MCF 10A (cell line): ENCODE measurements around the gene WDR45. TPM values are rescaled to one million over a fixed set of nuclear protein-coding genes. Genes with fewer than 3 reads are reported as not detected.

Source experiments
- BruUV-seq: library from RNA; stranded (reverse); fragments of 400-500 nt; replicated peaks from 2 replicates; lab custom pipeline; 2021; lab: Mats Ljungman, UMichigan
- CTCF ChIA-PET: fragments of 300-600 bp; sonication (Branson Sonifier 250); formaldehyde crosslinking; extraction: SDS; loops from one replicate; lab custom pipeline; 2021; ENCODE audit warnings: antibody characterized with exemption, inconsistent platforms; lab: Yijun Ruan, JAX
- POLR2A ChIA-PET: fragments of 300-600, 350-650 bp; sonication (Branson Sonifier 250); formaldehyde crosslinking; extraction: SDS; loops from one replicate; lab custom pipeline; 2020; ENCODE audit warnings: antibody characterized with exemption, inconsistent platforms; lab: Yijun Ruan, JAX
- DNase-seq: peaks from one replicate; pipeline ENCODE4 v3.0.0-alpha.2; 2018; ENCODE audit not compliant: unreplicated experiment
- H3K27ac Mint-ChIP-seq: one replicate; pipeline ENCODE4 v1.8.0; 2022; ENCODE audit warnings: mild to moderate bottlenecking, low read depth, mixed read lengths; ENCODE audit not compliant: unreplicated experiment
- H3K27me3 Mint-ChIP-seq: one replicate; pipeline ENCODE4 v1.8.0; 2022; ENCODE audit warnings: mixed read lengths; ENCODE audit not compliant: insufficient read depth, unreplicated experiment
- H3K36me3 Mint-ChIP-seq: one replicate; pipeline ENCODE4 v1.8.0; 2022; ENCODE audit warnings: mild to moderate bottlenecking, moderate library complexity, mixed read lengths; ENCODE audit not compliant: insufficient read depth, unreplicated experiment
- H3K4me1 Mint-ChIP-seq: one replicate; pipeline ENCODE4 v1.8.0; 2022; ENCODE audit warnings: mixed read lengths; ENCODE audit not compliant: insufficient read depth, unreplicated experiment
- H3K4me3 Mint-ChIP-seq: one replicate; pipeline ENCODE4 v1.8.0; 2022; ENCODE audit warnings: mild to moderate bottlenecking, moderate library complexity, mixed read lengths; ENCODE audit not compliant: unreplicated experiment
- H3K9me3 Mint-ChIP-seq: one replicate; pipeline ENCODE4 v1.8.0; 2022; ENCODE audit warnings: mixed read lengths; ENCODE audit not compliant: unreplicated experiment
- intact Hi-C: fragments of 100-400 bp; cut with micrococcal nuclease; formaldehyde crosslinking; loops from 2 replicates; pipeline ENCODE4 v1.14.1; 2022
- total RNA-seq: library from RNA; stranded (reverse); gene quantifications from 2 replicates; pipeline ENCODE4 v1.2.3, GENCODE V29; 2022
- TF ChIP-seq, protein P1 (sequence below): fragments of 200-600 bp; IDR thresholded peaks from one replicate; pipeline ENCODE4 v1.8.0; 2022; ENCODE audit warnings: antibody characterized with exemption, mild to moderate bottlenecking; ENCODE audit not compliant: unreplicated experiment

WDR45 gene
- total RNA-seq, 1 experiment from 2014 or later: 93.0 TPM

GRCh38 chrX:49040376-49040955, 39.2 kb downstream of the WDR45 start:
- Mint-ChIP-seq H3K4me1 (peaks cover 13% of the 10 kb centered on the region), H3K9me3 (no peaks in the 10 kb centered on the region), H3K27ac (peak overlapping the region; percentile 91), H3K36me3 (peaks cover 52% of the 10 kb centered on the region), H3K27me3 (no peaks in the 10 kb centered on the region), H3K4me3 (peak overlapping the region; percentile 79)
- BruUV-seq: TSS peak; percentile 26
- peak; percentile 49 for DNase-seq
- intact Hi-C loops: loop anchor here (5.0 kb wide), 2 partner anchors 68 to 123 kb away; partner anchors contain the start of genes KCND1 and PIM2
- ChIA-PET CTCF (interaction anchor here (0.7 to 1.6 kb wide), 2 partner anchors 21 to 84 kb away, joined by 3 read pairs; no protein-coding TSS in a partner anchor), POLR2A (interaction anchor here (0.8 to 4.1 kb wide), 12 partner anchors 9 to 149 kb away, joined by 3 to 31 read pairs (median 4); partner anchors contain the start of genes GRIPAP1 and OTUD5)
- TF ChIP-seq, protein P1, sequence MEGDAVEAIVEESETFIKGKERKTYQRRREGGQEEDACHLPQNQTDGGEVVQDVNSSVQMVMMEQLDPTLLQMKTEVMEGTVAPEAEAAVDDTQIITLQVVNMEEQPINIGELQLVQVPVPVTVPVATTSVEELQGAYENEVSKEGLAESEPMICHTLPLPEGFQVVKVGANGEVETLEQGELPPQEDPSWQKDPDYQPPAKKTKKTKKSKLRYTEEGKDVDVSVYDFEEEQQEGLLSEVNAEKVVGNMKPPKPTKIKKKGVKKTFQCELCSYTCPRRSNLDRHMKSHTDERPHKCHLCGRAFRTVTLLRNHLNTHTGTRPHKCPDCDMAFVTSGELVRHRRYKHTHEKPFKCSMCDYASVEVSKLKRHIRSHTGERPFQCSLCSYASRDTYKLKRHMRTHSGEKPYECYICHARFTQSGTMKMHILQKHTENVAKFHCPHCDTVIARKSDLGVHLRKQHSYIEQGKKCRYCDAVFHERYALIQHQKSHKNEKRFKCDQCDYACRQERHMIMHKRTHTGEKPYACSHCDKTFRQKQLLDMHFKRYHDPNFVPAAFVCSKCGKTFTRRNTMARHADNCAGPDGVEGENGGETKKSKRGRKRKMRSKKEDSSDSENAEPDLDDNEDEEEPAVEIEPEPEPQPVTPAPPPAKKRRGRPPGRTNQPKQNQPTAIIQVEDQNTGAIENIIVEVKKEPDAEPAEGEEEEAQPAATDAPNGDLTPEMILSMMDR: no peak

DNA sequence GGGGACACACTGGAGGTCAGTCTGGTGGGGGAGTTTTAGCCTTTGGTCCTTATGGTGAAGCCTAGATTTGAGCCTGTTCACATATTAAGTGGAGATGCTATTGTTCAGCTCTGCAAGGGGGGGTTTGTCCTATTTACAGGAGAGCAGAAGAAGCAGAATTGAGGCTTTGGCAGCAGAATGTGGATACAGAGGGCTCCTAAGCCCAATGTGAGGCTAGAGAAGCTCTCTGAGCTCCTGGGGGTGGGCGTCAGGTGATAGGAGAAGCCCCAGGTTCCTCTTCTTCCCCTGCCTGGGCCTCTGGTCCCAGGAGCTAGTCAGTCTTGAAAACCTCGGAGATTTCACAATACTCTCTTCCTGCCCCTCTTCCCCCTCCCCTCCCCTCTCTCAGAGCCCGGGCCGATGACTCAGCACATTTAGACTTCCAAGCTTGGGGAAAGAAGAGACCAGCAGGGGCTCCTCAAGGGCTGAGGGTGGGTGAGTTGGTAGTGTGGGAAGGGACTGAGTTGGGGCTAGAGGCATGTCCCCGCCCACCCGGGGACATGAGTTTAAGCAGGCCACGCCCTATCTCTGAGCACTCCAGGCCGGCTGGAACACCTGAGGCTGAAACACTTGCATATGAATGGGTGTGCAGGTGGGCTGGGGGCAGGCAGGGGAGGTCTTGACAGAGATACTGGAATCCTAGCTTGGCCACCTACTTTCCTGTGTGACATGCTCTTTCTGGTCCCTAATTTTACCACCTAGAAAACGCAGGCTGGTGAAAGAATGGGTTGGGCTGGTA, 39.9 kb downstream of the WDR45 start:
- Mint-ChIP-seq H3K36me3 (peaks cover 59% of the 10 kb centered on the region), H3K4me3 (peak overlapping the region; percentile 79), H3K4me1 (peaks cover 13% of the 10 kb centered on the region), H3K27me3 (no peaks in the 10 kb centered on the region), H3K27ac (peak overlapping the region; percentile 91), H3K9me3 (no peaks in the 10 kb centered on the region)
- ChIA-PET CTCF (interaction anchor here (0.6 to 1.0 kb wide), 2 partner anchors 9 to 81 kb away, joined by 3 to 6 read pairs; no protein-coding TSS in a partner anchor), POLR2A (interaction anchor here (0.8 to 3.8 kb wide), 12 partner anchors 9 to 148 kb away, joined by 3 to 20 read pairs (median 4); partner anchors contain the start of genes GRIPAP1 and OTUD5)
- DNase-seq: peak; percentile 95
- TF ChIP-seq, protein P1: no peak
- BruUV-seq: no TSS peak
- intact Hi-C loops: loop anchor here (5.0 kb wide), 2 partner anchors 67 to 122 kb away; partner anchors contain the start of genes KCND1 and PIM2

- peaks cover 13% of the 10 kb centered on the region for H3K4me1 Mint-ChIP-seq
- intact Hi-C loops: no loop called here
- no peak overlapping the region for H3K4me3 Mint-ChIP-seq
- no peaks in the 10 kb centered on the region for H3K9me3 Mint-ChIP-seq
- H3K27me3 Mint-ChIP-seq: no peaks in the 10 kb centered on the region
- DNase-seq: peak; percentile 33
- POLR2A ChIA-PET: interaction anchor here (2.5 kb wide), 1 partner anchor 80 kb away, joined by 20 read pairs; the partner anchor contains the start of gene OTUD5
- H3K27ac Mint-ChIP-seq: peak overlapping the region; percentile 83
- BruUV-seq: no TSS peak
- CTCF ChIA-PET: interaction anchor here (0.8 kb wide), 1 partner anchor 81 kb away, joined by 3 read pairs; no protein-coding TSS in a partner anchor
- H3K36me3 Mint-ChIP-seq: peaks cover 72% of the 10 kb centered on the region
- TF ChIP-seq, protein P1: no peak
Observed at GRCh38 chrX:49037883-49038475, 41.7 kb downstream of the WDR45 start.
